OCI-LY7 (cell line): ENCODE measurements around the gene ANKRD52. TPM values are rescaled to one million over a fixed set of nuclear protein-coding genes. Genes with fewer than 3 reads are reported as not detected.

Source experiments
- BruUV-seq: library from RNA; stranded (reverse); fragments of 400-500 nt; replicated peaks from 2 replicates; lab custom pipeline; 2021; lab: Mats Ljungman, UMichigan
- CTCF ChIA-PET: fragments of 300-600 bp; sonication (Branson Sonifier 250); formaldehyde crosslinking; loops from one replicate; lab custom pipeline; 2022; ENCODE audit warnings: antibody characterized with exemption; ENCODE audit not compliant: unreplicated experiment; lab: Charles Lee
- POLR2A ChIA-PET: fragments of 300-600 bp; sonication (Branson Sonifier 250); formaldehyde crosslinking; loops from one replicate; lab custom pipeline; 2022; ENCODE audit warnings: antibody characterized with exemption; lab: Charles Lee
- DNase-seq: peaks from one replicate; pipeline ENCODE4 v3.0.0-alpha.2; 2015; ENCODE audit warnings: low spot score
- H2AFZ ChIP-seq: fragments of 200-600 bp; sonication (generic), shearing (Covaris generic); 2 replicates; pipeline ENCODE4 v1.6.1; 2014; ENCODE audit warnings: mild to moderate bottlenecking, antibody characterized with exemption, low read length, moderate library complexity
- H3K27ac ChIP-seq: fragments of 200-600 bp; sonication (generic); 2 replicates; pipeline ENCODE4 v1.5.1; 2014; ENCODE audit warnings: mixed run types, low read depth, mild to moderate bottlenecking, moderate library complexity, low read length, inconsistent platforms; ENCODE audit not compliant: poor library complexity, severe bottlenecking
- H3K36me3 ChIP-seq: fragments of 200-600 bp; sonication (generic); 2 replicates; pipeline ENCODE4 v1.6.1; 2014; ENCODE audit warnings: mild to moderate bottlenecking, antibody characterized with exemption, low read length, moderate library complexity, mixed read lengths; ENCODE audit not compliant: insufficient read depth
- H3K4me1 ChIP-seq: fragments of 200-600 bp; sonication (generic); 2 replicates; pipeline ENCODE4 v1.5.1; 2014; ENCODE audit warnings: mild to moderate bottlenecking, low read length; ENCODE audit not compliant: insufficient read depth, poor library complexity, severe bottlenecking
- H3K4me2 ChIP-seq: fragments of 200-600 bp; sonication (generic); 2 replicates; pipeline ENCODE4 v1.6.1; 2014; ENCODE audit warnings: mild to moderate bottlenecking, low read length
- H3K4me3 ChIP-seq: fragments of 200-600 bp; sonication (generic); 2 replicates; pipeline ENCODE4 v1.5.1; 2014; ENCODE audit warnings: mild to moderate bottlenecking, low read depth, low read length; ENCODE audit not compliant: poor library complexity, severe bottlenecking
- H3K79me2 ChIP-seq: fragments of 200-600 bp; sonication (generic); 2 replicates; pipeline ENCODE4 v1.6.1; 2016; ENCODE audit warnings: low read depth, mild to moderate bottlenecking, low read length, moderate library complexity, mixed read lengths; ENCODE audit not compliant: insufficient read depth
- H3K9me2 ChIP-seq: fragments of 200-600 bp; sonication (generic); 2 replicates; pipeline ENCODE4 v1.6.1; 2016; ENCODE audit warnings: mild to moderate bottlenecking, low read length, mixed read lengths; ENCODE audit not compliant: insufficient read depth
- H3K9me3 ChIP-seq: fragments of 200-600 bp; sonication (generic); 2 replicates; pipeline ENCODE4 v1.6.1; 2014; ENCODE audit warnings: mild to moderate bottlenecking, mixed run types, low read length, mixed read lengths
- H4K20me1 ChIP-seq: fragments of 200-600 bp; sonication (generic); 2 replicates; pipeline ENCODE4 v1.6.1; 2014; ENCODE audit warnings: mild to moderate bottlenecking, antibody characterized with exemption, low read length, moderate library complexity, mixed read lengths; ENCODE audit not compliant: insufficient read depth
- EZH2phosphoT487 ChIP-seq: fragments of 200-600 bp; sonication (generic); IDR thresholded peaks from 2 replicates; pipeline ENCODE4 v1.6.1; 2018; ENCODE audit warnings: low read depth, borderline replicate concordance, mild to moderate bottlenecking, mixed run types, antibody characterized with exemption, low read length, moderate library complexity, mixed read lengths
- intact Hi-C: fragments of 100-400 bp; cut with micrococcal nuclease; formaldehyde crosslinking; loops from one replicate; pipeline ENCODE4 v1.10.0; 2022; ENCODE audit not compliant: unreplicated experiment
- total RNA-seq, 2 experiments: library from RNA; depleted of rRNA in 1 of 2; stranded (reverse); fragments of >200 nt in 1 of 2; shearing (Covaris generic) in 1 of 2; gene quantifications; 2 replicates each; pipeline ENCODE4 v1.2.3, GENCODE V29; 2014 to 2022
- TF ChIP-seq, protein P1 (sequence below): fragments of 200-600 bp; sonication (generic); conservative IDR thresholded peaks from 2 replicates; pipeline ENCODE4 v1.5.1; 2014; ENCODE audit warnings: mild to moderate bottlenecking, antibody characterized with exemption, low read length, moderate library complexity, mixed read lengths

The ANKRD52 gene
- total RNA-seq, 2 experiments from 2014 or later, result 11.7 to 35.0 TPM

GRCh38 chr12:56241424-56242303 lies 16.5 kb downstream of the ANKRD52 start:
- Histone ChIP-seq H3K4me2 (no peak overlapping the region), H4K20me1 (no peaks in the 10 kb centered on the region), H3K4me3 (no peak overlapping the region), H2AFZ (no peak overlapping the region), H3K4me1 (peaks cover 5% of the 10 kb centered on the region), H3K9me2 (no peaks in the 10 kb centered on the region), H3K9me3 (no peaks in the 10 kb centered on the region), H3K36me3 (peaks cover 67% of the 10 kb centered on the region), H3K79me2 (no peaks in the 10 kb centered on the region), H3K27ac (no peak overlapping the region)
- CTCF ChIA-PET, result no interaction called here
- DNase-seq, result no peak
- POLR2A ChIA-PET, result interaction anchor here (1.3 kb wide), 1 partner anchor 34 kb away, joined by 3 read pairs; no protein-coding TSS in a partner anchor
- TF ChIP-seq, protein P1, sequence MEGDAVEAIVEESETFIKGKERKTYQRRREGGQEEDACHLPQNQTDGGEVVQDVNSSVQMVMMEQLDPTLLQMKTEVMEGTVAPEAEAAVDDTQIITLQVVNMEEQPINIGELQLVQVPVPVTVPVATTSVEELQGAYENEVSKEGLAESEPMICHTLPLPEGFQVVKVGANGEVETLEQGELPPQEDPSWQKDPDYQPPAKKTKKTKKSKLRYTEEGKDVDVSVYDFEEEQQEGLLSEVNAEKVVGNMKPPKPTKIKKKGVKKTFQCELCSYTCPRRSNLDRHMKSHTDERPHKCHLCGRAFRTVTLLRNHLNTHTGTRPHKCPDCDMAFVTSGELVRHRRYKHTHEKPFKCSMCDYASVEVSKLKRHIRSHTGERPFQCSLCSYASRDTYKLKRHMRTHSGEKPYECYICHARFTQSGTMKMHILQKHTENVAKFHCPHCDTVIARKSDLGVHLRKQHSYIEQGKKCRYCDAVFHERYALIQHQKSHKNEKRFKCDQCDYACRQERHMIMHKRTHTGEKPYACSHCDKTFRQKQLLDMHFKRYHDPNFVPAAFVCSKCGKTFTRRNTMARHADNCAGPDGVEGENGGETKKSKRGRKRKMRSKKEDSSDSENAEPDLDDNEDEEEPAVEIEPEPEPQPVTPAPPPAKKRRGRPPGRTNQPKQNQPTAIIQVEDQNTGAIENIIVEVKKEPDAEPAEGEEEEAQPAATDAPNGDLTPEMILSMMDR, result no peak
- no peak for TF ChIP-seq EZH2phosphoT487
- TSS peak; percentile 39 for BruUV-seq
- intact Hi-C loops, result no loop called here

DNA sequence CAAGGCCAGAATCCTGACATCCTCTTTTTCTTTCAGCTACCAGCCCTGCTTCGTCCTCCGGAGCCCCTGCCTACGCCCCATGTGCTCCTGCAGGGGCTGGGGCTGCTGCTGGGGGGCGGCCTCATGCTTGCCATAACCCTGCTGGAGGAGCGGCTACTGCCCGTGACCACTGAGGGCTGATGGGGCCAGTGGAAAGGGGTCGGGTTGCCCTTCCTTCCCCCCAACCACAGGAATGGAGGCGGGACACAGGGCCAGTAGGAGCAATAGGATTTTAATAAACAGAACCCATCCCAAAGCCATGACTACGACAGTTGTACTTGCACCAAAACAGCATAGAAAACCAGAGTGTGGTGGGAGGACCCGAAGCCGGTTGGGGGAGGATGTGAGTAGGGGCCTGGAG lies 20.6 kb downstream of the ANKRD52 start:
- H3K4me1 ChIP-seq, result peaks cover 2% of the 10 kb centered on the region
- POLR2A ChIA-PET, result no interaction called here
- no peak overlapping the region for H3K4me2 ChIP-seq
- intact Hi-C loops, result no loop called here
- CTCF ChIA-PET, result no interaction called here
- no TSS peak for BruUV-seq
- TF ChIP-seq EZH2phosphoT487, result no peak
- TF ChIP-seq, protein P1, result no peak
- no peak overlapping the region for H3K27ac ChIP-seq
- H3K9me3 ChIP-seq, result no peaks in the 10 kb centered on the region
- no peak overlapping the region for H2AFZ ChIP-seq
- H3K79me2 ChIP-seq, result no peaks in the 10 kb centered on the region
- no peak overlapping the region for H3K4me3 ChIP-seq
- DNase-seq, result no peak
- peaks cover 34% of the 10 kb centered on the region for H3K36me3 ChIP-seq
- H3K9me2 ChIP-seq, result no peaks in the 10 kb centered on the region
- no peaks in the 10 kb centered on the region for H4K20me1 ChIP-seq

DNA sequence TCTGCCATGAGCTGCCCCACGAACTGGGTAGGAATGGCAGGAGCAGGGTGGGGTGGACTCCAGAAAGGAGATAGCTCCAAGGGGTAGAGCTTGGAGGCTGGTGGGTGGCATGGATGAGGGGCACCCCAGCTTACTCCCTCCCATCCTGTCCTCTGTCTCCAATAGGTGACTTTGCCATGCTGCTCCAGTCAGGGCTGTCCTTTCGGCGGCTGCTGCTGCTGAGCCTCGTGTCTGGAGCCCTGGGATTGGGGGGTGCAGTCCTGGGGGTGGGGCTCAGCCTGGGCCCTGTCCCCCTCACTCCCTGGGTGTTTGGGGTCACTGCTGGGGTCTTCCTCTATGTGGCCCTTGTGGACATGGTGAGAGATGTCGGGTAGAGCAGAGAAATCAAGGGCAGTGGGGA lies 21.2 kb downstream of the ANKRD52 start:
- no TSS peak for BruUV-seq
- H3K9me2 ChIP-seq, result no peaks in the 10 kb centered on the region
- no peaks in the 10 kb centered on the region for H3K79me2 ChIP-seq
- CTCF ChIA-PET, result no interaction called here
- no peak overlapping the region for H3K4me2 ChIP-seq
- no peak overlapping the region for H3K27ac ChIP-seq
- no peak for TF ChIP-seq EZH2phosphoT487
- TF ChIP-seq, protein P1, result no peak
- H3K4me3 ChIP-seq, result no peak overlapping the region
- peaks cover 28% of the 10 kb centered on the region; the same call in 1 of the 2 replicates for H3K36me3 ChIP-seq
- intact Hi-C loops, result no loop called here
- H4K20me1 ChIP-seq, result no peaks in the 10 kb centered on the region
- no peak overlapping the region for H2AFZ ChIP-seq
- no peak for DNase-seq
- no peaks in the 10 kb centered on the region for H3K9me3 ChIP-seq
- H3K4me1 ChIP-seq, result no peaks in the 10 kb centered on the region
- POLR2A ChIA-PET, result no interaction called here
